Peyer's patch (tissue), 4 donors: ENCODE data around the gene CEBPZOS.

Experiments
- POLR2A ChIP-seq, 2 donors: fragments of 450-650 bp; IDR thresholded peaks; one replicate each; pipeline ENCODE4 v1.5.1; 2017; ENCODE audit warnings: antibody characterized with exemption in 2 of 2, mild to moderate bottlenecking in 2 of 2, moderate library complexity in 2 of 2
- TF ChIP-seq, protein P1 (sequence below), 6 experiments: fragments of 450-650 bp in 4 of 6; fragments of 200-600 bp in 2 of 6; sonication (generic) in 1 of 6; IDR thresholded peaks; one replicate each; pipeline ENCODE4 v1.5.1; 2017 to 2019; ENCODE audit warnings: antibody characterized with exemption in 6 of 6, mild to moderate bottlenecking in 3 of 6, moderate library complexity in 1 of 6

- TF ChIP-seq, protein P1, sequence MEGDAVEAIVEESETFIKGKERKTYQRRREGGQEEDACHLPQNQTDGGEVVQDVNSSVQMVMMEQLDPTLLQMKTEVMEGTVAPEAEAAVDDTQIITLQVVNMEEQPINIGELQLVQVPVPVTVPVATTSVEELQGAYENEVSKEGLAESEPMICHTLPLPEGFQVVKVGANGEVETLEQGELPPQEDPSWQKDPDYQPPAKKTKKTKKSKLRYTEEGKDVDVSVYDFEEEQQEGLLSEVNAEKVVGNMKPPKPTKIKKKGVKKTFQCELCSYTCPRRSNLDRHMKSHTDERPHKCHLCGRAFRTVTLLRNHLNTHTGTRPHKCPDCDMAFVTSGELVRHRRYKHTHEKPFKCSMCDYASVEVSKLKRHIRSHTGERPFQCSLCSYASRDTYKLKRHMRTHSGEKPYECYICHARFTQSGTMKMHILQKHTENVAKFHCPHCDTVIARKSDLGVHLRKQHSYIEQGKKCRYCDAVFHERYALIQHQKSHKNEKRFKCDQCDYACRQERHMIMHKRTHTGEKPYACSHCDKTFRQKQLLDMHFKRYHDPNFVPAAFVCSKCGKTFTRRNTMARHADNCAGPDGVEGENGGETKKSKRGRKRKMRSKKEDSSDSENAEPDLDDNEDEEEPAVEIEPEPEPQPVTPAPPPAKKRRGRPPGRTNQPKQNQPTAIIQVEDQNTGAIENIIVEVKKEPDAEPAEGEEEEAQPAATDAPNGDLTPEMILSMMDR (IDR thresholded peaks at IDR 0.05) = no peak
- no peak for TF ChIP-seq POLR2A (IDR thresholded peaks at IDR 0.05)
These were observed 14.9 kb downstream of the CEBPZOS start for GRCh38 chr2:37211212-37211611.
